Activated CD8-positive, alpha-beta memory T cell treated with anti-CD3 and anti-CD28 coated beads, Interleukin-2, amount 50 U/mL, for 24 hours (primary cell): ENCODE data around the gene C19orf67.
"Not testable (repeated sequence)": the region's sequence is repeated elsewhere in the genome, so short reads cannot be mapped to it uniquely, and the experiment has no call there.

Source experiments
- DNase-seq: peaks from one replicate; pipeline ENCODE4 v3.0.0-alpha.2; 2020; ENCODE audit errors: extremely low read depth

C19orf67 gene

GRCh38 chr19:14056069-14056666, 29.4 kb downstream of the C19orf67 start:
- DNase-seq = no peak

GRCh38 chr19:14055396-14055795, 30.2 kb downstream of the C19orf67 start:
- DNase-seq = no peak

- no peak for DNase-seq
Observed at GRCh38 chr19:14054721-14055120, 30.9 kb downstream of the C19orf67 start.

DNA sequence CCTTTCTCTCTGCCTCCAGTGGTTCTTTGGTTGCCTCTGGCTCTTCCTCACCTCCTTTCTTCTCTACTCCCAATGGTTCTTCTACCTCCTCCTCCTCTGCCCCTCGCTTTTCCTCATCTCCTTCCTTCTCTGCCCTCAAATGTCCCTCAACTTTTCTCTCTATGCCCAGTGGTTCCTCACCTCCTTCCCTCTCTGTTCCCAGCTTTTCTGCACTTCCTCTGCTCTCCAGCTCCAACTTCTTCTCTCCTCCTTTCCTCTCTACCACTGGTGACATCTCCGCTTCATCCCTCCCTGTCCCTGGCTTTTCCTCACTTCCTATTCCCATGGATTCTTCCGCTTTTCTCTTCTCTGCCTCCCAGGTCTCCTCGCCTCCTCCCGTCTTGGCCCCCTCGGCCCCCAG, 31.5 kb downstream of the C19orf67 start:
- no peak for DNase-seq

DNA sequence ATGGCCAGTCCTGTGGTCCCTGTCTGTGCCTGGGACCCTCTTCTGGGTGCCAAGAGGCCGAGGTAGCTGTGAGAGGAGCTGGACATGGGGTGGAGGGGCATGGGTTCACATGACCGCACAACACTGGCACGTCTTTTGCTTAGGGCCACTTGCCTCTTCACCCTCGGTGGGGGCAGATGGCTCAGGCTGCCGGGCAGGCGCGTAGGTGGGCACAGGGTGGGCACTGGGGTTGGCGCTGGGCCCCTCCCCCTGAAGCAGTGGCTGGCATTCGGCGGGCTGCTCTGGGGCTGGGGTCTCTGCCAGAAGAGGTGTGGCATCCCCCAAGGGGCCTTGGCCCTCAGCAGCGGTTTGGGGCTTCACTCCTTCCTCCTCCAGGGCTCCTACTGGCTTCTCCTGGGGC, 32.1 kb downstream of the C19orf67 start:
- no peak for DNase-seq

DNA sequence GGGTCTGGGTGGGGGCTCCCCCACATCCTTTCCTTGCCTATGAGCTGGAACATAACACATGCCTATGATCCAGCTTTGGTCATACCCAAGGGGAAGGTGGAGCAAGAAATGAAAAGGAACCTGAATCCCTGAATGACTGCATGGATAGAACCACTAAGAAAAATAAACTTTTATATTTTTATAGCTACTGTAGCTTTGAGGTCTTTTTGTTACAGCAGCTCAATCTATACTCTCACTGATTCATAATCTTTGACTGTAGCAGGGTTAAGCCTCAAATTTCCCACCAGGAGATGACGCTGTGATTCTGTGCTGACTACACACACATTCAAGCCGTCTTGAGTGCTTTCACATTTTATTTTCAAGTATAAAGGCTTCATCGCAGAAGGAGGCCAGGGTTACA, 32.6 kb downstream of the C19orf67 start:
- no peak for DNase-seq

DNA sequence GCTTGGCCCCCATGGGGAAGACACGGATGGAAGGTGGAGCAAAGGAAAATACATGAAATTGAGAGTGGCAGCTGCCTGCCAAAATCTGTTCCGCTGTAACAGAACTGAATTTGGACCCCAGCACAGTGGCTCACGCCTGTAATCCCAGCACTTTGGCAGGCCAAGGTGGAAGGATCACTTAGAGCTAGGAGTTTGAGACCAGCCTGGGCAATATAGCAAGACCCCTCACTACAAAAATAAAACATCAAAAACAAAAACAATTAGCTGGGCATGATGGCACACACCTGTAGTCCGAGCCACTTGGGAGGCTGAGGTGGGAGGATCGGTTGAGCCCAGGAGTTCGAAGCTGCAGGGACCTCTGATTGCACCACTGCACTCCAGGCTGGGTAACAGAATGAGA, 33.1 kb downstream of the C19orf67 start:
- no peak for DNase-seq

- no peak for DNase-seq
Observed at GRCh38 chr19:14051980-14052379, 33.6 kb downstream of the C19orf67 start.

- DNase-seq = not testable (repeated sequence)
Observed at GRCh38 chr19:14050961-14051360, 34.6 kb downstream of the C19orf67 start.

- no peak for DNase-seq
Observed at GRCh38 chr19:14050512-14050911, 35.1 kb downstream of the C19orf67 start.

GRCh38 chr19:14048443-14049153, 37.0 kb downstream of the C19orf67 start:
- DNase-seq = peak; percentile 54

GRCh38 chr19:14047866-14048265, 37.7 kb downstream of the C19orf67 start:
- DNase-seq = not testable (repeated sequence)

- DNase-seq = not testable (repeated sequence)
Observed at GRCh38 chr19:14042659-14043608, 42.6 kb downstream of the C19orf67 start.

GRCh38 chr19:14039181-14039580, 46.4 kb downstream of the C19orf67 start:
- no peak for DNase-seq

DNA sequence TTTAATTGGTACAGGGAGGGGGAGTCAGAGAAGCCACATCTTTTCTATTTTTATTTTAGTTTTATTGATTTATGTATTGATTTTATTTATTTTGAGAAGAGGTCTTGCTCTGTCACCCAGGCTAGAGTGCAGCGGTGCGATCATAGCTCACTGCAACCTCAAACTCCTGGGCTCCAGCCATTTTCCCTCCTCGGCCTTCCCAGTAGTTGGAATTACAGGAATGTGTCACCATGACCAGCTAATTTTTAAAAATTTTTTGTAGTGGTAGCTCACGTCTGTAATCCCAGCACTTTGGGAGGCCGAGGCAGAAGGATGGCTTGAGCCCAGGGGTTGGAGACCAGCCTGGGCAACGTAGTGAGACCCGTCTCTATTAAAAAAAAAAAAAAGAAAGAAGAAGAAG, 49.9 kb downstream of the C19orf67 start:
- DNase-seq = no peak

DNA sequence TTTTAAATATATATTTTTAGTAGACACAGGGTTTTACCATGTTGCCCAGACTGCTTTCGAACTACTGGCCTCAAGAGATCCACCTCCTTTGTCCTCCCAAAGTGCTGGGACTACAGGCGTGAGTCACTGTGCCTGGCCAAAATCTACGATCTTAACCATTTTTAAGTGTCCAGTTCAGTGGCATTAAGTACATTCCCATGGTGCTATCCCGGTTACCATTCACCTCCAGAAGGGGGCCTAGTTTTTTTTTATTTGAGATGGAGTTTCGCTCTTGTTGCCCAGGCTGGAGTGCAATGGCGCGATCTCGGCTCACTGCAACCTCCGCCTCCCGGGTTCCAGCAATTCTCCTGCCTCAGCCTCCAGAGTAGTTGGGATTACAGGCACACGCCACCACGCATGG, 50.4 kb downstream of the C19orf67 start:
- not testable (repeated sequence) for DNase-seq

DNA sequence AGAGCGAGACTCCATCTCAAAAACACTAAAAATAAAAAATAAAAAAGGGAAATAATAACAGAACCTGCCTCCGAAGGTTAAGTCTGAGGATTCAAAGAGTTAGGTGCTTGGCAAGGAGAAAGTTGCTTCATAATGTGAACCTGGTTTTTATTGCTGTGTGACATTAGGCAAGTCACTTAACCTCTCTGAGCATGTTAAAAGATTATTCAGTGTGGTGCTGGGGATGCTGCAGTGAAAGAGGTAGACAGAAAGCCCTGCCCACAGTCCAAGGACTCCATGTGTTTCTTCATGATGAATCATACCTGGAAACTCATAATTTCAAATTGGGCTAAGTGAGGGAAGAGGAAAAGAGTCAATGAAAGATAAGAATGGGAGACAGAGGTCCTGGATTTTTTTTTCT, 51.6 kb downstream of the C19orf67 start:
- DNase-seq = no peak

DNA sequence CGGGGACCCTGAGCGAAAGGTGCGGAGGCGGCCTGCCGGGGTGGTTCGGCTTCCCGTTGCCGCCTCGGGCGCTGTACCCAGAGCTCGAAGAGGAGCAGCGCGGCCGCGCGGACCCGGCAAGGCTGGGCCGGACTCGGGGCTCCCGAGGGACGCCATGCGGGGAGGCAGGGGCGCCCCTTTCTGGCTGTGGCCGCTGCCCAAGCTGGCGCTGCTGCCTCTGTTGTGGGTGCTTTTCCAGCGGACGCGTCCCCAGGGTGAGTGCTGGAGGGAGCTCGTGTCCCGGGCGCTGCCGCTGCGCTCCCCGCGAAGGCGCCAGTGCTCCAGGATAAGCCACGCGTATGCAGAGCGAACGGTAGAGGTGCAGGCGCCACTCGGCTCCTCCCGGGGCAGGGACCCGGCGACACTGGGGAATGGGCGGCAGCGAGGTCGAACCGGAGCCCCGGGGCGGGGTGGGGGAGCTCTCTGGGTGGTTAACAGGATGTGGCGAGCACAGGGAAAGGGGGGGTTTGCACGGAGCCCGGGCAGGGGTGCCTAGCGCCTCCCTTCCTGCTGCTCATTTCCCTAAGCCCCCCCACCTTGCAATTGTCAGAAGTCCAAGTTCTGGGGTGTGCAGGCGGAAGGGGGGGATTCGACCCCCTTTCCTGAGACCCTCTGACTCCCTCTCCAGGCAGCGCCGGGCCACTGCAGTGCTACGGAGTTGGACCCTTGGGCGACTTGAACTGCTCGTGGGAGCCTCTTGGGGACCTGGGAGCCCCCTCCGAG, 53.7 kb downstream of the C19orf67 start, which contains the start of gene IL27RA:
TSS of gene IL27RA (plus strand) at position 44 of the 762 bp plus-strand sequence. CDS start at position 155, 111 bp downstream.
- peak; percentile 47 for DNase-seq
